ENCODE results near the gene ADAMTSL1. TPM values are rescaled to one million over a fixed set of nuclear protein-coding genes. Genes with fewer than 3 reads are reported as not detected.

The ADAMTSL1 gene
- total RNA-seq, 2 experiments from 2014 or later: not detected

GRCh38 chr9:18472841-18473251 is 1.1 kb upstream of the ADAMTSL1 start:
- Mint-ChIP-seq H3K9me3 (no peaks in the 10 kb centered on the region), H3K4me1 (ENCODE audit: low read depth) (no peaks in the 10 kb centered on the region), H3K4me3 (no peak overlapping the region), H3K27ac (no peak overlapping the region), H3K36me3 (ENCODE audit: low read depth) (no peaks in the 10 kb centered on the region), H3K27me3 (peaks cover 3% of the 10 kb centered on the region)
- DNase-seq: no peak
- no peak for ATAC-seq
- CTCF ChIA-PET: no interaction called here
- POLR2A ChIA-PET: no interaction called here
- no peak for TF ChIP-seq CTCF (IDR thresholded peaks at IDR 0.05)
- intact Hi-C loops (cut with micrococcal nuclease): no loop called here

- intact Hi-C loops (cut with micrococcal nuclease): no loop called here
- peaks cover 5% of the 10 kb centered on the region for H3K27me3 Mint-ChIP-seq
- no peaks in the 10 kb centered on the region for H3K36me3 Mint-ChIP-seq (ENCODE audit: low read depth)
- ChIA-PET CTCF (no interaction called here), POLR2A (no interaction called here)
- H3K4me3 Mint-ChIP-seq: no peak overlapping the region
- no peak overlapping the region for H3K27ac Mint-ChIP-seq
- no peaks in the 10 kb centered on the region for H3K4me1 Mint-ChIP-seq (ENCODE audit: low read depth)
- no peak for TF ChIP-seq CTCF (IDR thresholded peaks at IDR 0.05)
- H3K9me3 Mint-ChIP-seq: no peaks in the 10 kb centered on the region
- ATAC-seq (no peak), DNase-seq (no peak)
Measured at GRCh38 chr9:18474783-18475182, 830 bp downstream of the ADAMTSL1 start.

GRCh38 chr9:18477121-18477660 is 3.2 kb downstream of the ADAMTSL1 start:
- H3K9me3 Mint-ChIP-seq: no peaks in the 10 kb centered on the region
- intact Hi-C loops (cut with micrococcal nuclease): no loop called here
- no peak for ATAC-seq
- H3K27me3 Mint-ChIP-seq: peaks cover 8% of the 10 kb centered on the region
- H3K27ac Mint-ChIP-seq: no peak overlapping the region
- H3K4me1 Mint-ChIP-seq (ENCODE audit: low read depth): no peaks in the 10 kb centered on the region
- no peak overlapping the region for H3K4me3 Mint-ChIP-seq
- POLR2A ChIA-PET: no interaction called here
- no peak for TF ChIP-seq CTCF (IDR thresholded peaks at IDR 0.05)
- CTCF ChIA-PET: no interaction called here
- no peak for DNase-seq
- H3K36me3 Mint-ChIP-seq (ENCODE audit: low read depth): no peaks in the 10 kb centered on the region

- DNase-seq (no peak), ATAC-seq (no peak)
- intact Hi-C loops (cut with micrococcal nuclease): no loop called here
- Mint-ChIP-seq H3K36me3 (ENCODE audit: low read depth) (no peaks in the 10 kb centered on the region), H3K27me3 (peaks cover 8% of the 10 kb centered on the region), H3K4me1 (ENCODE audit: low read depth) (no peaks in the 10 kb centered on the region), H3K9me3 (no peaks in the 10 kb centered on the region), H3K27ac (no peak overlapping the region), H3K4me3 (no peak overlapping the region)
- no peak for TF ChIP-seq CTCF (IDR thresholded peaks at IDR 0.05)
- ChIA-PET CTCF (no interaction called here), POLR2A (no interaction called here)
Measured at GRCh38 chr9:18477719-18478118, 3.8 kb downstream of the ADAMTSL1 start.

GRCh38 chr9:18478501-18479361 is 4.8 kb downstream of the ADAMTSL1 start:
- ATAC-seq (no peak), DNase-seq (no peak)
- peaks cover 8% of the 10 kb centered on the region for H3K27me3 Mint-ChIP-seq
- intact Hi-C loops (cut with micrococcal nuclease): no loop called here
- H3K36me3 Mint-ChIP-seq (ENCODE audit: low read depth): no peaks in the 10 kb centered on the region
- CTCF ChIA-PET: no interaction called here
- H3K4me3 Mint-ChIP-seq: no peak overlapping the region
- no peak for TF ChIP-seq CTCF (IDR thresholded peaks at IDR 0.05)
- H3K27ac Mint-ChIP-seq: no peak overlapping the region
- no peaks in the 10 kb centered on the region for H3K9me3 Mint-ChIP-seq
- POLR2A ChIA-PET: no interaction called here
- H3K4me1 Mint-ChIP-seq (ENCODE audit: low read depth): no peaks in the 10 kb centered on the region
